ENCODE results near the gene FNBP1L. TPM values are rescaled to one million over a fixed set of nuclear protein-coding genes. Genes with fewer than 3 reads are reported as not detected.

Gene FNBP1L
- total RNA-seq, 1 donor from 2014 or later: 162 TPM

DNA sequence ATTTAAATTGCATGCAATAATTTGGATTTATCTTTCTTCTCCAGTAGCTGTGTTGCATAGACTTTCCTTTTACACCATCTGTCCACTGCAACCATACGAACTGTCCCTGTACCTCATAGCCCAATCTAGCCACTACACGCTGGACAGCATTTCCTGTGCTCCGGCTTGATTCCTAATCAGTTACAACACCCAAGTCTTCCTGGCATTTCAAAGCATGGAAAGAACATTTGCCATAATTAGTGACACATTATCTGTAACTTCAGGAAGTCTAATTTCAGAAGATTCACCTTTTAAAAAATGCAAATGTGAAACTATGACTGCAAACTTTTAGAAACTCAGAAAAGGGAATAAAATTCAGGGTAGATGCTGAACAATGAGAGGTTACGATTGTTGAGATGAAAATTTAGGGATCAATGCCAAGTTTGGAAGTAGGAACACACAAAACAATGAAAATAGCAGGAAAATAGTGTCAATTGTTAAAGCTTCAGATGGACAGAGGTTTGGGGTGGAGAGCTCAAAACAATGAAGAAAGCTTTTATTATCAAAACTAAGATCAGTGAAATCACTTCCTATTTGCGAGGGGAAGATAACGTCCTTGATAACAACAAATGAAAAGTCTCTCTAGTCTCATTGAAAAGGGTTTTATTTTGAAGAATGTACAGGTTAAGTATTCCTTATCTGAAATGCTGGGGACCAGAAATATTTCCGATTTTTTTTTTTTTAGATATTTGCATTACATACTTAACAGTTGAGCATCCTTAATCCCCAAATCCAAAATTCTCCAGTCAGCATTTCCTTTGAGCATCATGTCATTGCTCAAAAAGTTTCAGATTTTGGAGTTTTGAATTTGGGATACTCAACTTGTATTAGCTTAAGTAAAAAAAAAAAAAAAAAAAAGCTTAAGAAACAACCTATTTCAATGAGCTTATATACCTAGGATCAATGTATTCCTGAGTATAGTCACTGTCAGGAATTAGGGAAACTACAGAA, 107.3 kb downstream of the FNBP1L start:
- H3K9me3 ChIP-seq (ENCODE audit: low read depth): peaks cover 7% of the 10 kb centered on the region
- Mint-ChIP-seq H3K36me3 (peaks cover 49% of the 10 kb centered on the region), H3K27ac (no peak overlapping the region), H3K27me3 (ENCODE audit: insufficient read depth, low read depth) (no peaks in the 10 kb centered on the region), H3K4me3 (no peak overlapping the region), H3K4me1 (peaks cover 15% of the 10 kb centered on the region), H3K9me3 (peaks cover 10% of the 10 kb centered on the region)
- no peak overlapping the region for H3K9ac ChIP-seq
- H3K27ac ChIP-seq: no peak overlapping the region
- H3K79me2 ChIP-seq (ENCODE audit: low read depth): no peaks in the 10 kb centered on the region
- H3K27me3 ChIP-seq: no peaks in the 10 kb centered on the region
- H2AFZ ChIP-seq (replicated peaks): no peak overlapping the region
- peaks cover 16% of the 10 kb centered on the region for H3K4me1 ChIP-seq
- no peak overlapping the region for H3K4me3 ChIP-seq
- peaks cover 17% of the 10 kb centered on the region for H3K36me3 ChIP-seq
- DNase-seq (ENCODE audit: low spot score): no peak
- peaks cover 27% of the 10 kb centered on the region for H3F3A ChIP-seq (ENCODE audit: low read depth)
- H4K20me1 ChIP-seq (ENCODE audit: low read depth): peaks cover 28% of the 10 kb centered on the region
- TF ChIP-seq EZH2 (IDR thresholded peaks at IDR 0.05) (no peak), EZH2phosphoT487 (IDR thresholded peaks at IDR 0.05) (no peak)
- TF ChIP-seq, protein P1, sequence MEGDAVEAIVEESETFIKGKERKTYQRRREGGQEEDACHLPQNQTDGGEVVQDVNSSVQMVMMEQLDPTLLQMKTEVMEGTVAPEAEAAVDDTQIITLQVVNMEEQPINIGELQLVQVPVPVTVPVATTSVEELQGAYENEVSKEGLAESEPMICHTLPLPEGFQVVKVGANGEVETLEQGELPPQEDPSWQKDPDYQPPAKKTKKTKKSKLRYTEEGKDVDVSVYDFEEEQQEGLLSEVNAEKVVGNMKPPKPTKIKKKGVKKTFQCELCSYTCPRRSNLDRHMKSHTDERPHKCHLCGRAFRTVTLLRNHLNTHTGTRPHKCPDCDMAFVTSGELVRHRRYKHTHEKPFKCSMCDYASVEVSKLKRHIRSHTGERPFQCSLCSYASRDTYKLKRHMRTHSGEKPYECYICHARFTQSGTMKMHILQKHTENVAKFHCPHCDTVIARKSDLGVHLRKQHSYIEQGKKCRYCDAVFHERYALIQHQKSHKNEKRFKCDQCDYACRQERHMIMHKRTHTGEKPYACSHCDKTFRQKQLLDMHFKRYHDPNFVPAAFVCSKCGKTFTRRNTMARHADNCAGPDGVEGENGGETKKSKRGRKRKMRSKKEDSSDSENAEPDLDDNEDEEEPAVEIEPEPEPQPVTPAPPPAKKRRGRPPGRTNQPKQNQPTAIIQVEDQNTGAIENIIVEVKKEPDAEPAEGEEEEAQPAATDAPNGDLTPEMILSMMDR (IDR thresholded peaks at IDR 0.05): no peak
- no peak overlapping the region for H3K4me2 ChIP-seq

GRCh38 chr1:93556291-93556690, 108.4 kb downstream of the FNBP1L start:
- H3K4me1 Mint-ChIP-seq: peaks cover 15% of the 10 kb centered on the region
- Histone ChIP-seq H3K9ac (no peak overlapping the region), H3K27me3 (no peaks in the 10 kb centered on the region), H3K4me1 (peaks cover 16% of the 10 kb centered on the region), H3K4me3 (no peak overlapping the region), H3K27ac (no peak overlapping the region), H2AFZ (replicated peaks) (no peak overlapping the region), H3F3A (ENCODE audit: low read depth) (peaks cover 21% of the 10 kb centered on the region), H3K36me3 (peaks cover 24% of the 10 kb centered on the region), H3K79me2 (ENCODE audit: low read depth) (no peaks in the 10 kb centered on the region), H3K4me2 (no peak overlapping the region), H3K9me3 (ENCODE audit: low read depth) (peaks cover 7% of the 10 kb centered on the region), H4K20me1 (ENCODE audit: low read depth) (peaks cover 28% of the 10 kb centered on the region)
- H3K9me3 Mint-ChIP-seq: peaks cover 10% of the 10 kb centered on the region
- H3K27ac Mint-ChIP-seq: no peak overlapping the region
- H3K36me3 Mint-ChIP-seq: peaks cover 48% of the 10 kb centered on the region
- TF ChIP-seq, protein P1 (IDR thresholded peaks at IDR 0.05): no peak
- TF ChIP-seq EZH2 (IDR thresholded peaks at IDR 0.05) (no peak), EZH2phosphoT487 (IDR thresholded peaks at IDR 0.05) (no peak)
- DNase-seq (ENCODE audit: low spot score): no peak
- H3K4me3 Mint-ChIP-seq: no peak overlapping the region
- no peaks in the 10 kb centered on the region for H3K27me3 Mint-ChIP-seq (ENCODE audit: insufficient read depth, low read depth)

DNA sequence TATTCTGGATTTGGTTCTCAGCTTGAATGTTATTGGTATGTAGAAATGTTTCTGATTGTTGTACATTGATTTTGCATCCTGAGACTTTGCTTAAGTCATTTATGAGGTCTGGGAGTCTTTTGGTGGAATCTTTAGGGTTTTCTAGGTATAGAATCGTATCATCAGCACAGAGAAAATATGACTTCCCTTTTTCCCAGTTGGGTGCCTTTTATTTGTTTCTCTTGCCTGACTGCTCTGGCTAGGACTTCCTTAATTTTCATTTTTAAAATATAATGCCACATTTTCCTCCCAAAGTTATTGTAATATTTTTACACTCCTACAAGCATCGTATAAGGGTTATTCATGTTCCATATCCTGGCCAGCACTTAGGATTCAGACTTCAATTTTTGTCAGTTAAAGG, 111.1 kb downstream of the FNBP1L start:
- Histone ChIP-seq H3K4me3 (no peak overlapping the region), H3K4me2 (no peak overlapping the region), H3K79me2 (ENCODE audit: low read depth) (no peaks in the 10 kb centered on the region), H3F3A (ENCODE audit: low read depth) (peaks cover 6% of the 10 kb centered on the region), H3K9me3 (ENCODE audit: low read depth) (peaks cover 7% of the 10 kb centered on the region), H3K36me3 (peaks cover 19% of the 10 kb centered on the region), H3K9ac (no peak overlapping the region), H3K4me1 (no peaks in the 10 kb centered on the region), H3K27ac (no peak overlapping the region), H4K20me1 (ENCODE audit: low read depth) (peaks cover 7% of the 10 kb centered on the region), H3K27me3 (no peaks in the 10 kb centered on the region), H2AFZ (replicated peaks) (no peak overlapping the region)
- H3K27me3 Mint-ChIP-seq (ENCODE audit: insufficient read depth, low read depth): no peaks in the 10 kb centered on the region
- H3K36me3 Mint-ChIP-seq: peaks cover 49% of the 10 kb centered on the region
- TF ChIP-seq, protein P1 (IDR thresholded peaks at IDR 0.05): no peak
- TF ChIP-seq EZH2phosphoT487 (IDR thresholded peaks at IDR 0.05) (no peak), EZH2 (IDR thresholded peaks at IDR 0.05) (no peak)
- H3K4me3 Mint-ChIP-seq: no peak overlapping the region
- DNase-seq (ENCODE audit: low spot score): no peak
- H3K27ac Mint-ChIP-seq: no peak overlapping the region
- no peaks in the 10 kb centered on the region for H3K4me1 Mint-ChIP-seq
- H3K9me3 Mint-ChIP-seq: peaks cover 10% of the 10 kb centered on the region

Measured in neural progenitor cell (in vitro differentiated cells).